Osteocyte (in vitro differentiated cells): ENCODE measurements around the gene FBXO7. TPM values are rescaled to one million over a fixed set of nuclear protein-coding genes. Genes with fewer than 3 reads are reported as not detected.

Experiments used
- DNase-seq: peaks from one replicate; pipeline ENCODE4 v3.0.0; 2021; ENCODE audit warnings: mixed read lengths; ENCODE audit not compliant: unreplicated experiment; ENCODE audit errors: extremely low spot score
- H3K27ac Mint-ChIP-seq: one replicate; pipeline ENCODE4 v1.8.0; 2021; ENCODE audit warnings: mild to moderate bottlenecking, mixed read lengths; ENCODE audit not compliant: unreplicated experiment
- H3K27me3 Mint-ChIP-seq: one replicate; pipeline ENCODE4 v1.8.0; 2021; ENCODE audit warnings: mixed read lengths; ENCODE audit not compliant: unreplicated experiment
- H3K36me3 Mint-ChIP-seq: one replicate; pipeline ENCODE4 v1.8.0; 2021; ENCODE audit warnings: mixed read lengths; ENCODE audit not compliant: unreplicated experiment
- H3K4me1 Mint-ChIP-seq: one replicate; pipeline ENCODE4 v1.8.0; 2021; ENCODE audit warnings: mixed read lengths; ENCODE audit not compliant: unreplicated experiment
- H3K4me3 Mint-ChIP-seq: one replicate; pipeline ENCODE4 v1.8.0; 2021; ENCODE audit warnings: mild to moderate bottlenecking, moderate library complexity, mixed read lengths; ENCODE audit not compliant: unreplicated experiment
- H3K9me3 Mint-ChIP-seq: one replicate; pipeline ENCODE4 v1.8.0; 2021; ENCODE audit warnings: mixed read lengths; ENCODE audit not compliant: unreplicated experiment
- total RNA-seq: library from RNA; stranded (reverse); gene quantifications from 2 replicates; pipeline ENCODE4 v1.2.1, GENCODE V29; 2021
- TF ChIP-seq, protein P1 (sequence below): fragments of 200-600 bp; sonication (generic); IDR thresholded peaks from 2 replicates; pipeline ENCODE4 v1.5.0; 2021; ENCODE audit warnings: antibody characterized with exemption, mild to moderate bottlenecking, moderate library complexity

Gene FBXO7
- total RNA-seq, 1 donor from 2014 or later: 86.9 TPM

DNA sequence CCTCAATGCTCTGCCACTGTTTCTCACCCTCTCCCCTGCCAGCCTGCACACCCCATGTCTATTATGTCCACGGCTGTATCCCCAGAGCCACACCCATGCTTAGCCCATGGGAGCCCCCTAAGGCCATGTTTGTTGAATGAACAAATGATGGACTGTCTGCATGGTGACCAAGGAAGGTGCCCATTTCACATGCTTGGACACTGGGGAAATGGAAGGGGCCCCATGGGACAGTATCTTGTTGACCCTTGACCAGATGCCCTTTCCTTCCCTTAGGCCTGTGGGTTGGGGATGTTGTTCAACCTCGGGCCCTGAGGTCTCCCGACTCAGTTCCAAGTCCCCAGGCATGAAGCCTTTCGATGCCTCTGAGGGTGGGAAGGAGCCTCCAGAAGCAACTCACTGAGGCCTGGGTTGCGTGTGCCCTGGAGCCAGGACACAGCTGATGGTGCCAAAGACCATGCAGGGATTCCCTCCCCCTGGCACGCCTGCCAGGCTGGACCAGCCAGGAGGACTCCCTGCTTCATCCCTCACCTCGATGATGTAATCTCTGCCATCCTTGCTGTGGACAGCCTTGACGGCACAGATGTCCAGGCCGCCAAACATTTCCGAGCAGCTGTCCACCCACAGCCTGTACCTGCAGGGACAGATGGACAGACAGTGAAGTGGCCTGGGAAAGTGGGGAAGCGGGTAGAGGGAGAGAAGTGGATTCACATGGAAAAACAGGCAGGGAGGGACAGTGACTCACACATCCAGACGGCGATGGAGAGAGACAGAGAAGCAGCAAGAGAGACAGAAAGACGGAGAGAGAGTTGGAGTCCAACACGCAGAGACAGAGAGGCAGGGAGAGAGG, 58.9 kb downstream of the FBXO7 start:
- no peaks in the 10 kb centered on the region for H3K9me3 Mint-ChIP-seq
- H3K27me3 Mint-ChIP-seq: peaks cover 2% of the 10 kb centered on the region
- H3K4me1 Mint-ChIP-seq: peaks cover 40% of the 10 kb centered on the region
- no peak for DNase-seq
- H3K36me3 Mint-ChIP-seq: no peaks in the 10 kb centered on the region
- H3K27ac Mint-ChIP-seq: peak overlapping the region; percentile 20
- TF ChIP-seq, protein P1, sequence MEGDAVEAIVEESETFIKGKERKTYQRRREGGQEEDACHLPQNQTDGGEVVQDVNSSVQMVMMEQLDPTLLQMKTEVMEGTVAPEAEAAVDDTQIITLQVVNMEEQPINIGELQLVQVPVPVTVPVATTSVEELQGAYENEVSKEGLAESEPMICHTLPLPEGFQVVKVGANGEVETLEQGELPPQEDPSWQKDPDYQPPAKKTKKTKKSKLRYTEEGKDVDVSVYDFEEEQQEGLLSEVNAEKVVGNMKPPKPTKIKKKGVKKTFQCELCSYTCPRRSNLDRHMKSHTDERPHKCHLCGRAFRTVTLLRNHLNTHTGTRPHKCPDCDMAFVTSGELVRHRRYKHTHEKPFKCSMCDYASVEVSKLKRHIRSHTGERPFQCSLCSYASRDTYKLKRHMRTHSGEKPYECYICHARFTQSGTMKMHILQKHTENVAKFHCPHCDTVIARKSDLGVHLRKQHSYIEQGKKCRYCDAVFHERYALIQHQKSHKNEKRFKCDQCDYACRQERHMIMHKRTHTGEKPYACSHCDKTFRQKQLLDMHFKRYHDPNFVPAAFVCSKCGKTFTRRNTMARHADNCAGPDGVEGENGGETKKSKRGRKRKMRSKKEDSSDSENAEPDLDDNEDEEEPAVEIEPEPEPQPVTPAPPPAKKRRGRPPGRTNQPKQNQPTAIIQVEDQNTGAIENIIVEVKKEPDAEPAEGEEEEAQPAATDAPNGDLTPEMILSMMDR: no peak
- H3K4me3 Mint-ChIP-seq: no peak overlapping the region

GRCh38 chr22:32534252-32535235, 59.9 kb downstream of the FBXO7 start:
- peaks cover 35% of the 10 kb centered on the region for H3K4me1 Mint-ChIP-seq
- no peaks in the 10 kb centered on the region for H3K36me3 Mint-ChIP-seq
- peaks cover 10% of the 10 kb centered on the region for H3K27me3 Mint-ChIP-seq
- no peaks in the 10 kb centered on the region for H3K9me3 Mint-ChIP-seq
- TF ChIP-seq, protein P1: no peak
- DNase-seq: no peak
- H3K4me3 Mint-ChIP-seq: no peak overlapping the region
- no peak overlapping the region for H3K27ac Mint-ChIP-seq

DNA sequence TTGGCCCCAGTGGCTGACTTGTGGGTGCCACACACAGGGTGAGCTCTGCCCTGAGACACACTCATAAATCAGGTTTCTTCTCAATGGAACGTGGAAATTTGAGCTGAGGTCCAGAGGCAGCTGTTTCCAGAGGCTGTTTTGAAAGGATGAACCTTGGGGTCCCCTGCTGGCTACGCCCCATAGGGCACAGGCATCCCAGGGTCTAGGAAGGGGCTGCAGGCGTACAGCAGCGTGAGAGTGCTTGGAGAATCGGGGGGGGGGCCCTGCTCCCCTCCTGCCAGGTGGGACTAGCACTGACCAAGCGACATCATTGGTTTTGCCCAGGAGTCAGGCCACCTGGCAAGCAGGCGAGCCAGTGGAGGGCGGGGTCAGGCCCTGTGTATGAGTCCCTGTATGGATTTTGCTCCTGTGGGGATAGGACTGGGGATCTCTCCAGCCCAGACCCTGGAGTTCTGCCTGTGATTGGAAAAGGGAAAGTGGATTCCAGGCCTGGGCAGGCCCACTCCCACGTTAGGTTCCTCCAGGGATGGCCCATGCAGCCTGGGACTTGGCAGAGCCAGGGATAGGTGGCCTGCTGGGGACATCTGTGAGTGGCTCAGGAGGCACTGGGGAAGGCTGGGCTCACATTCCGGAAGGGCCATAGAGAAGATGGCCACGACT, 61.0 kb downstream of the FBXO7 start:
- peaks cover 16% of the 10 kb centered on the region for H3K27me3 Mint-ChIP-seq
- no peak overlapping the region for H3K27ac Mint-ChIP-seq
- H3K4me1 Mint-ChIP-seq: peaks cover 35% of the 10 kb centered on the region
- TF ChIP-seq, protein P1: no peak
- no peak for DNase-seq
- H3K36me3 Mint-ChIP-seq: no peaks in the 10 kb centered on the region
- H3K9me3 Mint-ChIP-seq: no peaks in the 10 kb centered on the region
- H3K4me3 Mint-ChIP-seq: no peak overlapping the region

DNA sequence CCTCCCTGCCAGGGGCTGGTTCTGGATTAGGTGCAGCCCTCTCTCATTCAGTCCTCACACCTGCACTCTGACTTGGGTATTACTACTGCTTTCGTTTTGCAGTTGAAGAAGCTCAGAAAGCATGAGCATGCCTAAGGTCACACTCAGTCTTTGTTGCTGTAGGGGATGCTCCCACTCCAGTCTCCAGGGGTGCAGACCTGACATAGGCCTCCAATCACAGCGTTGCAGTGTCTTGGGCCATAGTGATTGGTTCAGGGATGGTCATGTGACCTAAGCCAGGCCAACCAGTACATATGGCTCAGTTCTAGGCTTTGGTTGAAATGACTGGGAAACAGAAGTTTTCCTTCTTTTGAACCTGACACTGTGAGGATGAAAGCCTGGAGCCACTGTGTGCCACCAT, 61.7 kb downstream of the FBXO7 start:
- Mint-ChIP-seq H3K27me3 (peaks cover 21% of the 10 kb centered on the region), H3K27ac (no peak overlapping the region), H3K36me3 (no peaks in the 10 kb centered on the region), H3K9me3 (no peaks in the 10 kb centered on the region), H3K4me3 (no peak overlapping the region), H3K4me1 (peaks cover 32% of the 10 kb centered on the region)
- DNase-seq: no peak
- TF ChIP-seq, protein P1: no peak
